SU-DHL-6 (cell line): ENCODE measurements around the gene MXD1.

Experiments
- H2AFZ ChIP-seq: fragments of 200-600 bp; sonication (generic); 2 replicates; pipeline ENCODE4 v1.6.1; 2014; ENCODE audit warnings: low read depth, mild to moderate bottlenecking, moderate library complexity, mixed read lengths, antibody characterized with exemption, low read length; ENCODE audit not compliant: severe bottlenecking
- H3F3A ChIP-seq: fragments of 200-600 bp; shearing (Covaris generic); 2 replicates; pipeline ENCODE4 v1.6.0; 2016; ENCODE audit warnings: antibody characterized with exemption, mild to moderate bottlenecking; ENCODE audit not compliant: insufficient read depth
- H3K27ac ChIP-seq: fragments of 200-600 bp; sonication (generic); 2 replicates; pipeline ENCODE4 v1.5.1; 2016; ENCODE audit warnings: low read depth, mild to moderate bottlenecking, low read length, moderate library complexity, mixed read lengths
- H3K27me3 ChIP-seq: fragments of 200-600 bp; sonication (generic), shearing (Covaris generic); 2 replicates; pipeline ENCODE4 v1.6.0; 2014; ENCODE audit warnings: mild to moderate bottlenecking, low read length
- H3K36me3 ChIP-seq: fragments of 200-600 bp; sonication (generic); 2 replicates; pipeline ENCODE4 v1.6.1; 2014; ENCODE audit warnings: mild to moderate bottlenecking, low read length, mixed read lengths
- H3K4me2 ChIP-seq: fragments of 300-600, 200-600 bp; shearing (Covaris generic), sonication (generic); 2 replicates; pipeline ENCODE4 v1.6.0; 2014; ENCODE audit warnings: low read length, low read depth, mild to moderate bottlenecking; ENCODE audit not compliant: poor library complexity, severe bottlenecking
- H3K4me3 ChIP-seq: fragments of 200-600 bp; sonication (generic); 2 replicates; pipeline ENCODE4 v1.5.1; 2014; ENCODE audit warnings: antibody characterized with exemption, low read length, mild to moderate bottlenecking, mixed read lengths; ENCODE audit not compliant: insufficient read depth, poor library complexity, severe bottlenecking
- H3K79me2 ChIP-seq: fragments of 200-600 bp; sonication (generic); 2 replicates; pipeline ENCODE4 v1.6.1; 2014; ENCODE audit warnings: mild to moderate bottlenecking, low read length, moderate library complexity; ENCODE audit not compliant: insufficient read depth
- H3K9ac ChIP-seq: fragments of 200-600 bp; sonication (generic); 2 replicates; pipeline ENCODE4 v1.7.0; 2014; ENCODE audit warnings: mild to moderate bottlenecking, low read length
- H3K9me2 ChIP-seq: fragments of 200-600 bp; sonication (generic); replicated peaks from 2 replicates; pipeline ENCODE4 v1.6.1; 2014; ENCODE audit warnings: low read length; ENCODE audit not compliant: insufficient read depth
- H3K9me3 ChIP-seq: fragments of 200-600 bp; sonication (generic); 2 replicates; pipeline ENCODE4 v1.6.1; 2014; ENCODE audit warnings: low read length, mixed read lengths; ENCODE audit not compliant: insufficient read depth
- H4K20me1 ChIP-seq: fragments of 200-600 bp; sonication (generic); 2 replicates; pipeline ENCODE4 v1.6.1; 2014; ENCODE audit warnings: low read depth, mild to moderate bottlenecking, antibody characterized with exemption, low read length, moderate library complexity, mixed read lengths
- CTCF ChIP-seq: fragments of 200-600 bp; sonication (generic); IDR thresholded peaks from one replicate; pipeline ENCODE4 v1.5.1; 2017; ENCODE audit warnings: antibody characterized with exemption, mild to moderate bottlenecking, low read length, moderate library complexity; ENCODE audit not compliant: insufficient read depth, poor library complexity, severe bottlenecking
- EZH2phosphoT487 ChIP-seq: fragments of 200-600 bp; sonication (generic), shearing (Covaris generic); conservative IDR thresholded peaks from 2 replicates; pipeline ENCODE4 v1.6.1; 2018; ENCODE audit warnings: mild to moderate bottlenecking, antibody characterized with exemption, low read length, moderate library complexity, mixed read lengths

MXD1 gene

GRCh38 chr2:69962986-69963730 lies 48.2 kb downstream of the MXD1 start:
- Histone ChIP-seq H3K27me3 (no peaks in the 10 kb centered on the region), H3K9me3 (no peaks in the 10 kb centered on the region), H3K4me2 (no peak overlapping the region), H3K9ac (no peak overlapping the region), H3K79me2 (no peaks in the 10 kb centered on the region), H3K9me2 (no peaks in the 10 kb centered on the region), H3F3A (no peaks in the 10 kb centered on the region), H3K36me3 (no peaks in the 10 kb centered on the region), H3K27ac (no peak overlapping the region), H3K4me3 (no peak overlapping the region), H4K20me1 (no peaks in the 10 kb centered on the region), H2AFZ (no peak overlapping the region)
- TF ChIP-seq CTCF = no peak
- no peak for TF ChIP-seq EZH2phosphoT487

GRCh38 chr2:69964353-69964841 lies 49.5 kb downstream of the MXD1 start:
- H3K9ac ChIP-seq = no peak overlapping the region
- TF ChIP-seq CTCF (no peak), EZH2phosphoT487 (no peak)
- no peaks in the 10 kb centered on the region for H3K79me2 ChIP-seq

GRCh38 chr2:69965756-69966445 lies 51.0 kb downstream of the MXD1 start:
- H4K20me1 ChIP-seq = no peaks in the 10 kb centered on the region
- no peaks in the 10 kb centered on the region for H3K27me3 ChIP-seq
- TF ChIP-seq EZH2phosphoT487 (no peak), CTCF (no peak)
- H3K9me2 ChIP-seq = no peaks in the 10 kb centered on the region
- no peak overlapping the region for H3K27ac ChIP-seq
- H3K4me2 ChIP-seq = no peak overlapping the region
- no peak overlapping the region for H3K4me3 ChIP-seq
- no peaks in the 10 kb centered on the region for H3F3A ChIP-seq
- no peak overlapping the region for H2AFZ ChIP-seq
- H3K79me2 ChIP-seq = no peaks in the 10 kb centered on the region
- no peaks in the 10 kb centered on the region for H3K36me3 ChIP-seq
- H3K9me3 ChIP-seq = no peaks in the 10 kb centered on the region
- no peak overlapping the region for H3K9ac ChIP-seq

More at GRCh38 chr2:69964353-69964841, 49.5 kb downstream of the MXD1 start:
- Histone ChIP-seq H4K20me1 (no peaks in the 10 kb centered on the region), H3K4me2 (no peak overlapping the region), H3K4me3 (no peak overlapping the region), H3K36me3 (no peaks in the 10 kb centered on the region), H3K27me3 (no peaks in the 10 kb centered on the region), H2AFZ (no peak overlapping the region), H3K9me3 (no peaks in the 10 kb centered on the region), H3K9me2 (no peaks in the 10 kb centered on the region), H3F3A (no peaks in the 10 kb centered on the region), H3K27ac (no peak overlapping the region)
